Fibroblast of pulmonary artery (primary cell): ENCODE data around the gene AKAP13.

Source experiments
- DNase-seq: peaks from one replicate; pipeline ENCODE4 v3.0.0-alpha.2; 2010; ENCODE audit warnings: low read depth
- H3K4me3 ChIP-seq: replicated peaks from 2 replicates; pipeline ENCODE4 v1.5.1; 2011; ENCODE audit warnings: low read depth, mild to moderate bottlenecking, control low read depth, low read length, moderate library complexity
- TF ChIP-seq, protein P1 (sequence below): IDR thresholded peaks from 2 replicates; pipeline ENCODE4 v1.5.1; 2011; ENCODE audit warnings: mild to moderate bottlenecking, control low read depth, low read length, inconsistent platforms; ENCODE audit errors: missing control alignments

AKAP13 gene

DNA sequence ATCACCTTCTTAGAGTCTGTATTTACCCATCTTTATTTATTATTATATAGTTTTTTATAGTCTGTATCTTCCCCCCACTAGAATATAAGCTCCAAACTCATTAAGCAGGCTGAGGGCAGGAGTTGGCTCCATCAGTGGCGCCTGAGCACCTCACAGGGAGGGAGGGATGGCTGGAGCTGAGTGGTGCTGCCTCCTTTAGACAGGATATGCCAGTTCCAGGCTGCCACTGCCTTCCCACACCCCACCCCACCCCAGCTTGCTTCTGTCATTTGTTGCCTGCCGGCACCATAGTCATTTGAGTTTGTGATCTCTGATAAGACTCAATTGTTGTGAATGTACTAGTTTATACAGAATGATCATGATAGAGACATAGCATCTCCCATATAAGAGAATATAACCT lies 328.8 kb downstream of the AKAP13 start:
- DNase-seq = no peak
- TF ChIP-seq, protein P1, sequence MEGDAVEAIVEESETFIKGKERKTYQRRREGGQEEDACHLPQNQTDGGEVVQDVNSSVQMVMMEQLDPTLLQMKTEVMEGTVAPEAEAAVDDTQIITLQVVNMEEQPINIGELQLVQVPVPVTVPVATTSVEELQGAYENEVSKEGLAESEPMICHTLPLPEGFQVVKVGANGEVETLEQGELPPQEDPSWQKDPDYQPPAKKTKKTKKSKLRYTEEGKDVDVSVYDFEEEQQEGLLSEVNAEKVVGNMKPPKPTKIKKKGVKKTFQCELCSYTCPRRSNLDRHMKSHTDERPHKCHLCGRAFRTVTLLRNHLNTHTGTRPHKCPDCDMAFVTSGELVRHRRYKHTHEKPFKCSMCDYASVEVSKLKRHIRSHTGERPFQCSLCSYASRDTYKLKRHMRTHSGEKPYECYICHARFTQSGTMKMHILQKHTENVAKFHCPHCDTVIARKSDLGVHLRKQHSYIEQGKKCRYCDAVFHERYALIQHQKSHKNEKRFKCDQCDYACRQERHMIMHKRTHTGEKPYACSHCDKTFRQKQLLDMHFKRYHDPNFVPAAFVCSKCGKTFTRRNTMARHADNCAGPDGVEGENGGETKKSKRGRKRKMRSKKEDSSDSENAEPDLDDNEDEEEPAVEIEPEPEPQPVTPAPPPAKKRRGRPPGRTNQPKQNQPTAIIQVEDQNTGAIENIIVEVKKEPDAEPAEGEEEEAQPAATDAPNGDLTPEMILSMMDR = no peak
- no peak overlapping the region for H3K4me3 ChIP-seq

DNA sequence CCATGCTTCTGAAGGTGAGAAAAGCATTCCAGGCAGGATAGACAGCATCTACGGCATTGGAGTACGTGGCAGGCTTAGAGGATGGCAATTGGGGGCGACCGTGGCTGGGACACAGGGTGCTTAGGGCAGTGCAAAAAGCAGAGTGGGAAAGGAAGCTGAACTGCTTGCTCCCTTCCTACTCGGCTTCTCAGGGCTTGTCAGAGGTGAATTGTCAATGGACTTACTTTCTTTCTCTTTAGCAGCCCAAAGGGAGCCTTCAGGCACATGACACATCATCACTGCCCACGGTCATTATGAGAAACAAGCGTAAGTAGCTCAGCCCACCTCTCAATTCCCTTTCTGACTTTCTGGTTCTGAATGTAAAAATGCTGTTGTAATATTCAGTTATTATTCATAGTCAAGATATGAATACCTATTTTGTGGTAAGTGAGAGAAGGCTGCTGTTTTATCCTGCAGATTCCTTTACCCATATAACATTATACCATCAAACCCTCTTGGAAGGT lies 330.0 kb downstream of the AKAP13 start:
- TF ChIP-seq, protein P1 = no peak
- no peak for DNase-seq
- no peak overlapping the region for H3K4me3 ChIP-seq

DNA sequence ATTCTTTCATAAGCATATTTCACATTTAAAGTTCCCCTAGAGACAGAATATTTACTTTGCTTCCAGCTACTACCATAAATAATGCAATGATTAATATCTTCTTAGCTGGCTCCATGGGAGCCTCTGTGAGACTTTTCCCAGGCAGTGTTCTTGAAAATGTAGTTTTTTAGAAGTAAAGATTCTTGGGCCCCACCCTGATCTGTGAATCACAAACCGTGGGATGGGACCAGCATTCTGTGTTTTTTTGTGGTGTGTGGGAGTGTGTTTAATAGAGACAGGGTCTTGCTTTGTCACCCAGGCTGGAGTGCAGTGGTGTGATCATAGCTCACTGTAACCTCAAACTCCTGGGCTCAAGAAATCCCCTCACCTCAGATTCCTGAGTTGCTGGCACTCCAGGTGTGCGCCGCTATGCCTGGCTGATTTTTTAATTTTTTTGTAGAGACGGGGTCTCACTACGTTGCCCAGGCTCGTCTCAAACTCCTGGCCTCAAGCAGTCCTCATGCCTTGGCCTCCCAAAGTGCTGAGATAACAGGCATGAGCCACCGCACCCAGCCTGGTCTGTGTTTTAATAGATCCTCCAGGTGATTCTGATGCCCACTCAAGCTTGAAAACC lies 331.3 kb downstream of the AKAP13 start:
- H3K4me3 ChIP-seq = no peak overlapping the region
- no peak for DNase-seq
- TF ChIP-seq, protein P1 = no peak

DNA sequence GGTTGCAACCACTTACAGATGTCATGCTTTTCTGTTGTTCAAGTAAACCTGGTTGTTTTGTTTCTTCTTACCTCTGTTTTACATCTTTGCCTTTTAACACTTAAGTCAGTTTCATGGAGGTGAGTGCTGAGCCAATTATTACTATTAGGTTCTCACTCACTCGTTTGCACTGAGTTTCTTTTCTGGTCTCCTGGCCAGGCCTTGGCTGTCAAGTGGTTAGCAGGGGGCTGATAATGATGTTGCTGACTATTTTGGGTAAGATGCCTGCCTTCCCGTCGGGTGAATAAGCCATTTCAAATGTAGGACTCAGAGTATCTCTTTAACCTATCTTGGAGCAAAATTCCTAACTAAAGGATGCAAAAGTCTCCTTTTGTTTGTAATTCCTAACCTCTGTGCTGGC lies 335.9 kb downstream of the AKAP13 start:
- no peak for DNase-seq
- TF ChIP-seq, protein P1 = no peak
- no peak overlapping the region for H3K4me3 ChIP-seq

DNA sequence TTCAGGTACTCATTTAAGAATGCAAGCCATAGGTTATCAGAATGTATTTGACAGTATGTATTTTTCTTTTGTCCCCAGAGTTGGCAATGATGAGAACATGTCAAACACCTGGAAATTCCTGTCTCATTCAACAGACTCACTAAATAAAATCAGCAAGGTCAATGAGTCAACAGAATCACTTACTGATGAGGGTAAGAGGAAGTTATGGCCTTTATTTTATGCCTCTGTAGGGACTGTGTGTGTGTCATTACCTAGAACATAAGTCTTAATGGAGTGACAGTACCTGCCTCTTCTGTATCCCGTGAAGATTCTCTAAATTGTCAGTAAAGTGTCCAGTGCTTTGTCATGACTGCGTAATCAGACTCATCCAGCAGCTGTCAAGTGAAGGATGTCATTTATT lies 336.8 kb downstream of the AKAP13 start:
- TF ChIP-seq, protein P1 = no peak
- no peak for DNase-seq
- H3K4me3 ChIP-seq = no peak overlapping the region

DNA sequence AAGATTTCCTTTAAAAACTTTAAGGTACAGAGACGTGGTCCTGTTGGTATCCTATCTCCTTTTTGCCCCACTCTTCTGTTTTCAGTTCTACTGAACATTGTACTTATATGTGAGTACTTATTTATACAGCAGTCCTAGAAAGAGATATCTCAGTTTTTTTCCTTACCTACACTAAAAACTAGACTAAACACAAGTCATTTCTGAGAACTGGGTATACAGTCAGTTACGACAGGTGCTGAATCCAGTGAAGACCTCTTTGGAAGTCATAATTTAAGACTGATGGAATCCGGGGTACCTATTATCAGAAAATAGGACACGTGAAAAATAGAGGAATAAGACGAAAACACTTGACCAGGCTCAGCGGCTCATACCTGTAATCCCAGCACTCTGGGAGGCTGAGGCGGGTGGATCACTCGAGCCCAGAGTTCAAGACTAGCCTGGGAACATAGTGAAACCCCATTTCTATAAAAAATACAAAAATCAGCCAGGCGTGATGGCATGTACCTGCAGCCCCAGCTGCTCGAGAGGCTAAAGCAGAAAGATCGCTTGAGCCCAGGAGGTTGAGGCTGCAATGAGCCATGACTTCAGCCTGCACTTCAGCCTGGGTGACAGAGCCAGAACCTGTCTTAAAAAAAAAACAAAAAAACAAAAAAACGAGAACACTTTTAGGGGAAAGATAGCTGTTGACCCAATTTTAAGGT lies 338.0 kb downstream of the AKAP13 start:
- TF ChIP-seq, protein P1 = no peak
- no peak for DNase-seq

DNA sequence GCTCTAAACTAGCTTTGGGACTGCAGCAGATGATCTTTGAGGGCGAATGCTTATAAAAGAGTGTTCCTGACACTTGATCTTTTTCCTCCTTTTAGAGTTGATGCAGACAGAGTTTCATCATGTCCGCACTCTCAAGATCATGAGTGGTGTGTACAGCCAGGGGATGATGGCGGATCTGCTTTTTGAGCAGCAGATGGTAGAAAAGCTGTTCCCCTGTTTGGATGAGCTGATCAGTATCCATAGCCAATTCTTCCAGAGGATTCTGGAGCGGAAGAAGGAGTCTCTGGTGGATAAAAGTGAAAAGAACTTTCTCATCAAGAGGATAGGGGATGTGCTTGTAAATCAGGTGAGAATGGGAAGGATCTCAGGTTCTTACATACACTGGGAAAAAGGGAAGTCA lies 338.6 kb downstream of the AKAP13 start:
- TF ChIP-seq, protein P1 = no peak
- no peak overlapping the region for H3K4me3 ChIP-seq
- no peak for DNase-seq

More for the DNA sequence above, 338.0 kb downstream of the AKAP13 start:
- H3K4me3 ChIP-seq = no peak overlapping the region
